ENCODE measurements around the gene C19orf12.

C19orf12 gene

GRCh38 chr19:29650772-29651387 is 64.2 kb downstream of the C19orf12 start:
- no peak for TF ChIP-seq MYC (IDR thresholded peaks at IDR 0.05; ENCODE audit: low read depth, low read length)
- no peak for TF ChIP-seq POLR2A (IDR thresholded peaks at IDR 0.05; ENCODE audit: extremely low read depth, insufficient read length)
- TF ChIP-seq MAX (IDR thresholded peaks at IDR 0.05; ENCODE audit: low read depth, low read length), result no peak
- no peak for DNase-seq (ENCODE audit: low read depth)

More at GRCh38 chr19:29650772-29651387, 64.2 kb downstream of the C19orf12 start:
- no peak overlapping the region for H3K4me3 ChIP-seq (ENCODE audit: low read depth, low read length)

Measured in NB4 (cell line).